Raji (cell line): ENCODE data around the gene KCNQ1.

ENCODE experiments used
- POLR2A ChIP-seq: IDR thresholded peaks from 2 replicates; pipeline ENCODE4 v1.6.1; 2011; ENCODE audit warnings: low read depth, low read length, control low read depth; ENCODE audit not compliant: insufficient read depth

KCNQ1 gene

DNA sequence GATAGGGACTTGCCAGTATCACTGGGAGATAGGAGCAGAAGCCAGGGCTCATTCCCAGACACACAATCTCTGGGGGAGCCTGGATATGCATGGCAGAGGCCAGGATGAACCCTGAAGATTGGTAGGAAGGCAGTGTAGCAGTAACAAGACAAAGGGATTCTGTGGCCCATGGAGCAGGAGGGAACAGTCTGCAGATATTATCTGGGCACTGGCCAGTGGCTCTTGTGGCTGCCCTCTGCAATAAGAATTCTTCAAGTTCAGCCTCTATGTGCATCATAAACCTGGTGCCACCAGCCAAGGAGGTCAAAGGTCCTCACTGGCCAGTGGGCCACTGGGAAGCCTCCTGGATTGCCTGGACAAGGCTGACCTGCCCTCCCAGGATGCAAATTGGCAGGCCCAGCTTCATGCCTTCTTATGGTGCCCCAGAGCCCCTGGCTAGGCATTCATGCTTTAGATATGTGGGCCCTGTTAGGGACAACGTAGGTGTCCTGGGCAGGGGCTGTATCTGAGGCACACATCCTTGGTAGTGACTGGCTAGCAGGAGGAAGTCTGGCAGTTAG, 225.8 kb downstream of the KCNQ1 start:
- no peak for TF ChIP-seq POLR2A

DNA sequence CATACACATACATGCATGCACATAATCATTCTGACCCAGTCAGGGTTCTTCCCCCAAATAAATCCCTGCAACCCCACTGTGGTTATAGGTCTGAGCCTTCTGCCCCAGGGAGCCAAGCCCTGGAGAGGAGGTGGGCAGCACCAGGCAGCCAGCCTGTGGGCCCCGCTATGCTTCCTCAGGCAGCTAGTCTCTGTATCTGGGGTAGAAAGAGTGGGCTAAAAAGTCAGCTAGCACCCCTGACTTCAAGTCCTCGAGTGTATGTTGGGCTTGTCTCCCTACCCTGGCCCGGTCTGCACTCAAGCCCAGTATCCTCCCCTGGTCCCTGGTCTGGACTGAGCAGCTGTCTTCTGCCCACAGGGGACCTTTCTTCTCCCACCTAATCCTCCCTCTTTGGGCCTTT, 226.9 kb downstream of the KCNQ1 start:
- TF ChIP-seq POLR2A, result no peak

DNA sequence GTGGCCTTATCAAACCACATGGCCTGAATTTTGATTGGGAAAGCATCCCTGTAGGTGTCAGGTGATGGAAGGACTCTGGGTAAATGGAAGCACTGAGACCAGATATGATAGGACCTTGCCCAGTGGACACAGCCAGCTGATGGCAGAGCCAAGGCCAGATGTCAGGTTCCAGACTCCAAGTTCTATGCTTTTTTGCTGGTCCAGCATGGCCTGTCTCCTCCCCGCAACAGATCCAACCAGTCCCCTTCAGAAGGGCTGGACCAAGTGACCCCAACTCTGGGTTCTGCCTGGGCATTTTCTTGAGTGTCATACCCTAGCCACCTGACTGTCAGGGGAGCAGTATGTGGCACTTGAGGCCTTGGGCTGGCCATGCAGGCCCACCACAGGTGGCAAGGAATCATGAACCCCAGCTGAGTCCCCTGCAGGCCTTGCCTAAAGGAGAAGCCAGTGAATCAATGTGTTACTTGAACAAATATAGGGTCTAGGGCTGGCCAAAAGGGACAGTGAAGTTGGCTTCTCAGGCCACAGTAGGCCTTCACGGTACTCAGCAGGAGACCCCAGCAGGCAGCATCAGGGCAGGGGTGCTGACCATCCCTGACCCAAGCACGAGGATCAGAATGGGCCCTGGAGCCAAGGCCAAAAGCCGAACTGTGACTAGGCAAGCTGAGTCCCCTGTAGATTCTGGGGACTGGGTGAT, 227.9 kb downstream of the KCNQ1 start:
- no peak for TF ChIP-seq POLR2A

DNA sequence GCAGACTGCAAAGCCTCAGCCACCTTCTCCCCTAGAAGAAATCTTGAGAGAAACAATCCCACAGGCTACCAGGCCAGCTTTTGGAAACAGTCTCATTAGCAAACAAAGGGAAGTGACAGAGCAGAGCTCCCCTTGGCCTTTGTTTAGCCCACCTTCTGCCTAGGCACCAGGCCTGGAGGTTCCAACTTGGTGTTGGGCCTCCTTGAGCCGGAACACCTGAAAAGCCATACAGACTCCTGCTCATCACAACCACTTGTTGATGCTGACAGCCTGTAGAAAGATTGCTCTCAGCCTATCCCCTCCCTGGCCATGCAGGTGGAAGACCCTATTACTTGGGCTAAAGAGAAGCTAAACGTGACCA, 228.4 kb downstream of the KCNQ1 start:
- no peak for TF ChIP-seq POLR2A

DNA sequence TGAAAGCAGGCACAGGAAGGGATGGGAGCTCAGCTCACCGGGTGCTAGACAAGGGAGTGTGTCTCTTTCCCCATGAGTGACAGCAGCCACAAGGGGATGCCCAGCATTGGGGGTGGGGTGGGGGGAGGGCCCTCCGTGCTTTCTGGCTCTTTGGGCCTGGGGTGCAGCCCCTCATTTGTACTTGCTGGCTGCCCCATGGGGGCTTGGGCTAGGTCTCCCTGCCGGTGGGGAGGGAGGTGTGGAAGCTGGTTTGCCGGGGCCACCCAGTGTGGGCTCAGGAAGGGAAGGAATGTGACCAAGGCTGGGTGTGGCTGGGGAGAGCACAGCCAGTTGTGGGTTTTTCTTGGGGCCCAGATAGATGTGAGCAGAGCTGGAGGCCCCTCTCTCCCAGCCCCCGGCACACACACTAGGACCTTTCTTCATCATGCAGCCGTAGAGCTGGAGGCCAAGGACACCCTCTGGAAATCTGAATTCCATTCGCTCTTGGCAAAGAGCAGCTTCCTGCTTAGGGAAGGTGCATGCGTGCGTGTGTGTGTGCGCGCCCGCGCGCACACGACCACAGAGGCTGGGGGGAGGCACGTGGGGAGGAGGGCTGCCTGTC, 229.2 kb downstream of the KCNQ1 start:
- TF ChIP-seq POLR2A, result no peak

DNA sequence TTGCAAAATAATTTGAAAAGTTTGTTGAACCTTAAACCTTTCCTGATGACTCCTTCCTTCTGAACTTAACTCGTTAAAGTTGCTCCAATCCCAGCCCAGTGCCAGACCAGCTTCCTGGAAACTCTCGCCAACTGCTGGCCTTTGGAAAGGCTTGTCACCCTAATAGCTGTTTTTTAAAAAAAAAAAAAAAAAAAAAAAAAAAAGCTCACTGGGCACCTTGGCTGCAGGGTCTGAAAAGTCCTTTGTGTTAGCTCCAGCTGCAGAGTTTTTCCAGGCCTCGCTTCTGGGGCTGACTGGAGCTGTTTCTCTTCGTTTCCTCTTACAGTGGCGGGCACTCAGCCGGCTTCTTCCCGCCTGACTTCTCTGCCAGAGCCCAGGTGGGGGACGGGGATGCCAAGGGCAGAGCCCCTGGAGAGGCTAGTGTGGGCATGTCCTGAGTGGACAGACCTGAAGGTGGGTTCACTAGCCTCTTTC, 229.9 kb downstream of the KCNQ1 start:
- no peak for TF ChIP-seq POLR2A

DNA sequence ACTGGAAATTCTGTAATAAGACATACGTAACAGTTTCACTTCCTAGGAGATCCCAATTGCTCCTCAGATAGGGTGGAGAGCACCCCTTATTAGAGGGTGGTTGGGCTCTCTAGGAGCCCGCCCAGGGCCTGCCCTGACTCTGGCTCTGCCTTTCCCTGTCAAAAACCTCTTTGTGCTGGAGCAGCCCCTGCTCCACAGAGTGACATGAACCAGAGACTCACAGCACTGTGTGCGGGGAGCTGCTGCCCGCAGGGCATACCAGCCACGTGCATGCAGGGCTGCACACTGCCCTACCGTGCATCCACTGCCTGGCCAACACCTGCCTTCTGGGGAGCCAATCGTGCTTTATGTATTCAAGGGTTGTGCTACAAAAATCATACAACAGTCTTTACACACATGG, 230.7 kb downstream of the KCNQ1 start:
- no peak for TF ChIP-seq POLR2A

DNA sequence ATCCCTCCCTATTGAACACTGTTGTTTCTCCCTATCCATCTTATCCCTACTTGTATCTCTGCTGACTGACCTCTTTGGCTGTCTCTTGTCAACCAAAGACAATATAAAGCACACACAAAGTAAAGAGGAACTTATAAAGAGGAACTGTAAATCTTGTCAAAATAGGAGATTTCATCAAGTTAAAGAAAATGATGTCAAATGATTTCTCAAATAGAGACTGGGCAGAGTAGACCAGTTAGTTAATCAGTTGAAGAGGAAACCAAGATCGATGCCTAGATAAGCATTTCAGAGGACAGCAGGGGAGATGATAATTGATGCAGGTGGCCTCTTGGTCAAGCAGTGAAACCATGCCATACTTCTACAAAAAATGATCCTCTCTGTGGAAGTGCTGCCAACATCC, 232.3 kb downstream of the KCNQ1 start:
- no peak for TF ChIP-seq POLR2A

DNA sequence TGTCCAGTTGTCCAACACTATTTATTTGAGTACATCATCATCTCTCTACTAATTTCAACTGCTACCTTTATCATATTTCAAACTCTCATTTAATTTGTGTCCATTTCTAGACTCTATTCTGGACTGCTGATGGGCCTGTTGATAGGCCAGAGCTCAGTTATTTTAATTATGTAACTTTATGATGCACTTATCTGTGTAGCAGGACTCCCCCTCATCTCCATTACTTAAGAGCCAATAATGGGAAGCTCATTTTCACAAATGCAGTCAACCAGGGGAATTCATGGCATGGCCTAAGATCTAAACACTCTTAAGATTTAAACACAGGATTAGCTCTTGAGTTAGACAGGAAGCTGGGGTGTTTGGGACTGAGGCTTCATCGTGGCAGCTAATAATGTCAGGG, 233.6 kb downstream of the KCNQ1 start:
- no peak for TF ChIP-seq POLR2A

DNA sequence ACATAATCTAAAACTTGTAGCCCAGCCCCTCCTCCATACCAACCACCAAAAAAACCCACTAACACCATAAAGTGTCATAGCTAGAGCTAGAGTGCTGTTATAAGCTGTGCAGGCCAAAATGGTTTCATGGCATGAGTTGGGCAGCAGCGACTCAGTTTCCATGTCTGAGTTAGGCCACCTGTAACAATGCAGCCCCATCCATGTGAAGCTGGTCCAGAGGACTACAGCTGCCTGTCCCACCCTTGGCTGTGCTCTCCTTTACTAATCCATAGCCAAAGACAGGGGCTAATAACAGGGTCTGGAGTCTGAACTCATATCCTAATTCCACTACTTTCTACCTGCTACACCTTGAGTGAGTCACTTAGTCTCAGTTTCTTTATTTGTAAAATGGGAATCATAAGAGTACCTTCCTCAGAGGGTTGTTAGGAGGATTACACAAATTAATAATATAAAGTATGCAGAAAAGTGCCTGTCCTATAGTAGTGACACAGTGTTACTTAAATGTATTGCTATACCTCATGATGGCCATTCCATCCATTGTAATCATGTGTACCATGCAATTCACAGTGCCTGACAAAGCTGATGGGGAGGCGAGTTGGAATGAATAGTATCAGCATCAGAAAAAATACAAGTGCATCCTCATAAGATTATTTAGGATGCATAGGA, 234.3 kb downstream of the KCNQ1 start:
- no peak for TF ChIP-seq POLR2A

DNA sequence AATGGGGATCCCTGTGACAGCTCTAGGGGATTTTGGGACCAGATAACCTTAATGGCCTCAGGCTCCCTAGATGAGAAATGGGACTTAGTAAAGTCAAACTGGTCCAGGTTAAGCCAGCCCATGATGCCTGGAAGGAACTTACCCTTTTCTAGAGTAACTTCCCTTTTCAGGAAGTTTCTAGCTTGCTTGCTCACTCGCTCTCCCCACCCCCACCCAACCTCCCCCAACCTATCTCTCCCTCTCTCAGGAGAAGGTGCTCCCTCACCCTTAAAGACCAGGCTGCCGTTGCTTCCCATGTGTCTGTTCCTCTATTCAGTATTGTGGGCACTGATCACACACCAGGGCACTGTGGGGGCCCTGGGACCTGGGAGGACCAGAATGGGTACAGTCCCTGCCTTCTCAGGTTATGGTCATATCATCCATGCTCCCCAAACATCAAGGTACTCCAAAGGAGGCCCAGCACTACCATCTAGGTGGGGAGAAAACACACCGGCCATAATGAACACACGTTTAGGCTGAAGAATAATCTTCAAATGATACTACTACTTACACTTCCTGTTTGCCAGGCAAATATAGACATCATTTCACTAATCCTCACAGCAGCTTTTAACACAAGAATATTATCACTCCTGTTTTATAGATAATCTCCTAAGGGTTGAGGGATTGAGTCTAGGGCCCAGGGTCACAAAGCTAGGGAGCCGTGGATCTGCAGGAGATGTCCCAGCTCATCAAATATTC, 236.8 kb downstream of the KCNQ1 start:
- TF ChIP-seq POLR2A, result no peak

DNA sequence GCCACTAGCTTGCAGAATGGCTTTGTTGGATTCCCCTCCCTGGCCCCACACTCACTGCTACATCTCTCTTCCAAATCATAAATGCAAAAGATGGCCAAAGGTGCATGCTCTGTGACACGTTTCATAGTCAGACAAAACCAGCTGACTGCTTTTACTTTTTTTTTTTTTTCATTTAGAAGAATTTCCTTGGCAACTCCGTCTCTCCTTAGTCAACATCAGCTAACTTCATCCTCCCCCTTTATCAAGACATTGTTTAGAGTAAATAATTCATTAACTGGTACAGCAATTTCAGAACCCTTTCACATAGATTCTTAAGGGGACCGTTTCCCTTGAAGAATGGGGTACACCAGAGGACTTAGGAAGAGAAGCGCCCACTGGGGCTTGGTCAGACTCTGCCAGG, 239.0 kb downstream of the KCNQ1 start:
- TF ChIP-seq POLR2A, result no peak

DNA sequence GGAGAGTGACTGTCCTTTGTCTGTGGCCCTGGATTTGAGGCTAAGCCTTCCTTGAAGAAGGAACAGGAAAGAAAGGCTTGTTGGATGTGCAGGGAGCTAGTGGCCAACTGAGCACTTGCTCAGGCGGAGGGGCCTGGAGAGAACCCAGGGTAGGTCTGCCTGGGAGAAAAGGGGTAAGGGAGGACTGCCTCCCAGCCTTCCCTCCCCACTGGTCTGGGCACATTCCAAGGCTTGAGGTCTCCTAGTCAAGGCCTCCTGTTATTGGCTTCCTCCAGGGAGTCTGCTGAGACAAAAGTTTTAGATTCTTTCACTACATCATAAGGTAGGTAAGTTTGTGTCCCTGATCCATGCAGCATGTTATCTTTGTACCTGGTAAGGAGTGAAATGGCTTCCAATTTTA, 239.8 kb downstream of the KCNQ1 start:
- TF ChIP-seq POLR2A, result no peak

DNA sequence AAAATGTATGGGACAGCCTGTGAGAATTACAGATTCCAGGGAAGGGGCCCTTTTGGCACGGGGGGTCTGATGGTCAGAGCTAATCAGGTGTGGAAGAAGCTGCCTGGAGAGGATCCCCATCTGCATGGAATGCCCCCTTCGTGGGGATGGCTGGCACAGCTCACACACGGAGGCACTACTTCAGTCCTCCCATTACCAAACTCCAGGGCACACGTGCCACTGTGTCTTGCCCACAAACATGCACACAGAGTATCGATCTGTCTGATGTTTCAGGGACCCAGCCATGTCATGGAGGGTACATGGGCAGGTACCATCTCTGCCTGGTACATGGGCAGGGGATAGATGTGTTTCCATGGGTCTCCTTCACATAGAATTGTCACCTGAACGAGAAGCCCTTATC, 240.2 kb downstream of the KCNQ1 start:
- TF ChIP-seq POLR2A, result no peak

DNA sequence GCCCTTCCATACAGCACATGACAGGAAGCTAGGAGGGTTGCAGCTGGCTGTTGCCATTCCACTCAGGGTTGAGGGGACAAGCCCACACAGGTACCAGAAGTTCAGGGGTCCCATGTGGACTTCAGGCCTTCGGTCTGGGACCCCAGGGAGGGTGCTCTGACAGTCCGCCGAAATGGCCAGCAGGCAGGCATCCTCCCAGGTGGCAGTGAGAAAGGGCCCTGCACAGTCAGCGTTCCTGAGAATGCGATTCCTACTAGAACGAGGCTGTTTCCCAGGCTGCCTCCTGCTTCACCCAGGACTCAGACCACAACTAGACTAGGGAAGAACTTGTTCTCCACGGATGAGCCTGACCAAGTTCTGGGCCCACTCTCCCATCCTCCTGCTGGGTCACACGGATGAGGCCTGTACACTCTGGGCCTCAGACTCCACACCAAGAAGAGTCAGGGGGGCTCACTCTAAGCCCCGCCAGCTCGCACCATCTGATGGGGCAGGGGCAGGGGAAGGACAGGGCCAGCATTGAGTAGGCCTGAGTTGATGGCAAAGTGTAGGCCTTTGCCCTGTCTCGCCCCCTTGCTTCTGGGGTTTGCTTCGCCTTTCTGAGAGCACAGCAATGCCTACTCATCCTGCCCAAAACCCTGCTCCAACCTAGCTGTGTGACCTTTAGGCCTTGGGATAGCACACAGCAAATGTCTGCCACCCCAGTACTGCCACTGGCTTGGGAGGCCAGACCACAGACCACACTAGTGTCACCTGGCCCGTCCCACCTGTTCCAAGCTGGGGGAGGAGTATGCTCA, 241.0 kb downstream of the KCNQ1 start:
- no peak for TF ChIP-seq POLR2A
